DLD1 (cell line): ENCODE results near the gene CASZ1.

Experiments used
- in situ Hi-C: cut with HindIII; loops from 2 replicates; pipeline ENCODE4 v1.10.0; 2017; ENCODE audit warnings: low sequenced_read_pairs

The CASZ1 gene

DNA sequence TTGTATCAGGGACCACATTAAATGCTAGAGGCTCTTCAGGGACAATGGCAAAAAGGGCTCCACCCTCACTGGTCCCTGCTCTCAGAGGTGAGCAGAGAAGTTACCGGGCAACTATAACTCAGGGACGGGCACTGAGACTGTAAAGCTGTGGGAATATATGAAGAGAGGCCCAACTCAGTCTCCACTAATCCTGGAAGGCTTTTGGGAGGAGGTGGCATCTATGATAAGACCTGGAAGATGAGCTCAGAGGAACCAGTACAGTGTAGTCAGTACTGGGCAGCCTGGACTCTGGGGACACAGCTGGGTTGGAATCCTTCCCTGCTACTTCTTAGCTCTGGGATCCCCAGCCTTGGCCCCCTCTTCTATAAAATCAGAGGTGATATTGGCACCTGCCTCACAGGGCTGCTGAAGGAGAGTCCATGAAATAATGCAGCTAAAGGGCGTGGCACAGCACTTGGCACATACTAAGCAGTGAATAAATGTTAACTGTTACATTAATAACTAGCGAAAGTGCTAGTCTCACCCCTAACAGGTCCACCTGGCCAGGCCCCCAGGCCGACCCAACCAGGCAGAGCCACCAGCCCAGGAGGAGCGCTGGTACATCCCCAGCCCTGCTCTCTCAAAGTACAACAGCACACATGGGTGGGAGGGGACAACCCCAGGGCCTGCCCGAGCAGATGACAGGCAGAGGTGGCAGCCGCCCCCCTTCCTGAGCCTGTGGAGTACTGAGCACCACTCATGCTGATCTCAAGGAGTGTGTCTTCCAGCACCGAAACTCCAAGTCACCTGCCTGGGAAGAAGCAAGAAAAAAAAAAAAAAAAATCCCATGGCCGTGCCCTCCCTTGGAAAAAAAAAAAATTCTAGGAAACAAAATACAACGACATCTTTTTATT lies 62.7 kb downstream of the CASZ1 start:
- in situ Hi-C loops, result no loop called here

DNA sequence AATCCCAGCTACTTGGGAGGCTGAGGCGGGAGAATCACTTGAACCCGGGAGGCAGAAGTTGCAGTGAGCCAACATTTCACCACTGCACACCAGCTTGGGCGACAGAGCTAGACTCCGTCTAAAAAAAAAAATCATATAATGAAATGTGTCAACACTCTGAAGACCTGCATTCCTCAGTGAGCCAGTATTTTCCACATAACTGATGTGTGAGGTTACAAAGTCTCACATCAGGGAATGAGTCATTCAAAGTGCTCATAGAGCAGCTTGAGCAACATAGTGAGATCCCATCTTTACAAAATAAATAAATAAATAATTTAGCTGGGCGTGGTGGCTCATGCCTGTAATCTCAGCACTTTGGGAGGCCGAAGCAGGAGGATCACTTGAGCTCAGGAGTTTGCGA lies 65.5 kb downstream of the CASZ1 start:
- in situ Hi-C loops, result no loop called here

DNA sequence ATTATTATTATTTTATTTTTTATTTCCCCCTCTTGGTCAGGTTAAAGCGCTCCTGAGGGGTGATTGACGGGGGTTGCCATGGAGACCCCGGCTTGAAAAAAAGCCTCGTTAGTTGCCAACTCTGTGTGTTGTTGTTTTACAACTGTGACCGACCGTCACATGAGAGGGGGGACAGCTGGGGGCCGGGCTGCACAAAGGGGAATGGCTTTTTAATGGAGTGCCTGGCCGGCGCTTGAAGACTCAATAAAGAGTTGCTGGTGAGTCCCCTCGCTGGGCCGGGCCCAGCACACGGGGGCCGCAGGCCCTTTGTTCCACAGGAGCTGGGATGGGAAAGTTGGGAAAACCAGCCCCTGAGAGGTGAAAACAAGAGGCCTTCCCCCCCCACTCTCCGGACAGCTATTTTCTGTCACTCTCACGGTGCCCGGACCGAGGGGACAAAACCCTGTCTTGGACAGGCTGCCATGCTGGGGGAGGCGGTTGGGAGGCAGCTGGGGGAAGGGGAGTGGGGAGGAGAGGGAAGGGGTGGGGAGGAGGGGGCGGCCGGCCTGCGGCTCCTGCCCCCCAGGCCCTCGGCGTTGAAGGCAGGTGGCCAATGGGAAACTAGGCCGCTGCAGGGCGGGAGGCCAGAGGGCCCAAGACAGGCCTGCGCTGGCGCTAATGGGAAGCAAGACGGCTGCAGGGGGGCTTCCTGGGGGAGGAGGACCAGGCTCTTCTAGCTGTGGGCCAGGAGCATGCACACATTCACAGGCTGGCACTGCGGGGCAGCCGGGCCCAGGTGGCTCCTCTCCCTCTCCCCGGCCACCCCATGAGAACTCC lies 67.6 kb downstream of the CASZ1 start:
- in situ Hi-C loops, result no loop called here

DNA sequence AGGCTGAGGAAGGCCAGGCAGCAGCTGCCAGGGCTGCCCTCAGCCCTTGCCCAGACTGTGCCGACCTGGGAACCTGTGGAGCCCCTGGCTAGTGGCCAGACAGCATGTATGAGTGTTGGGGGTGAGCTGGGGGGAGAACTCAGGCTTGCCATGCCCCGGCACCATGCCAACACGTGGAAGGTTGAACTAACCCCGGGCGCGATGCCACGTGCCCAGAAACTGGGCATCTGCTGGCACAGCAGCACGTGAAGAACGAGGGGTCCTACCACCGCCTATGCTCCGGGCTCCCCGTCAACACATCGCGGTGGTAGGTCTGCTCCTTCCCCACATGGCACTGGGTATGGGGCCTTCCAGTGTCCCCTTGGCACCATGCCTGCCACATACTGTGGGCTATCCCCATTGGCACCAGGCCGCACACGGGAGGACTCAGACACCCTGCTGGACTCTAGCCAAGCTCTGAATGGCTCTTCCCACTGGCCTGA lies 68.7 kb downstream of the CASZ1 start:
- in situ Hi-C loops, result no loop called here

DNA sequence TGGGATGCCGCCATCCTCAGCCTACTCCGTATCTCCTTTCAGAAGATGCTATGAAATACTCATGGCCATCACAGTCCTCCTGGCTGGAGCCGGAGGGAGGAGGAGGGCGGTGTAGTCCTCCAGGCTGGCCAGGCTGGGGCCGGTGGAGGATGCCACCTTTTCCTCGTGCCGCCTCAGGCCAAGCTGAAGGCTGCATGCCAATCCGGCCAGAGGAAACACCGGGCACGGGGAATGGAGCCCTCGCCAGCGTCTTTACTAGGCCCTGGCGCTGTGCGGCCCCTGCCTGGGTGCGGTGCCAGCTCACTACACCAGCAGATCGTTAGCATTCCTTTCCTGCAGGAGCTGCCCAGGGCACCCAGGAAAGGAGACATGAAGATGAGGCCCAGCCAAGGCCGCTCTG lies 70.1 kb downstream of the CASZ1 start:
- in situ Hi-C loops, result no loop called here

DNA sequence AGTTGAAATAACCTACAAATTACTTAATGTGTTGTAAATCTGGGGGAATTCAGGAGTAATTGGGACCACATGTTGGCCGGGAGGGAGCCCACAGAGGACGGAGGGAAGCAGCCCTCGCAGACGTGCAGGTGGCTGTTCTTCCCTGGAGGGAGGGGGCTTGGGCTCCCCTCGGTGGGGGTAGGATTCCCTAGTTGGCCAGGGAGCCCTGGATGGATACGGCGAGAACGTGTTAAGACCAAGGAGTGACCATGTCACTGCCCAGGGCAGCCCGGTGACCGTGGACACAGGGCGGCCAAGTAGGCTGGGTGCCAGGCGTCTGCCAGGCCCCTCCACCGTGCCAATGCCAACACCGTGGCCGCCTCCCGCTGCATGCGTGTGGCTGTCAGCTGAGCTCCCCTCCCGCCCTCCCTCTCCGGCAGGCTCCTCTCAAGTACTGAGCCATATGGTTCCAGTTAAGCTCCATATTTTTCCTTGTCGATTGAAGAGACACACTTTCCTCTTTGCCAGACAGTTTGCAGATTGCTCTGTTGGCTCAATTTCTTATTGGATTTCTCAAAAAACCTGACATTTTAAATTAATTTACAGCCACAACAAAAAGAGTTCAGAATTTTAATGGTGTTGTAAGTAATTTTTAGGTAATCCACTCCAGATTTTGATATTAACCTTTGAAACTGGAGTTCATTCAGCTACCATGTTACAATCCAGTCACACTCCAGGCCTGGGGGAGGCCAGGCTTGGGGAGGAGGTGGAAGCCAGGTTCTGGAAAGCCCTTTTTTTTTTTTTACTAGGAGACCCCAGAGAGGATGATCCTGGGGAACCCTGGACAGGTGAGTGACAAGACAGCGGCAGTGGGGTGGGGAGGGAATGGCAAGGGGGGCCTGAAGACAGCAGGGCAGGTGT lies 71.2 kb downstream of the CASZ1 start:
- in situ Hi-C loops, result no loop called here

DNA sequence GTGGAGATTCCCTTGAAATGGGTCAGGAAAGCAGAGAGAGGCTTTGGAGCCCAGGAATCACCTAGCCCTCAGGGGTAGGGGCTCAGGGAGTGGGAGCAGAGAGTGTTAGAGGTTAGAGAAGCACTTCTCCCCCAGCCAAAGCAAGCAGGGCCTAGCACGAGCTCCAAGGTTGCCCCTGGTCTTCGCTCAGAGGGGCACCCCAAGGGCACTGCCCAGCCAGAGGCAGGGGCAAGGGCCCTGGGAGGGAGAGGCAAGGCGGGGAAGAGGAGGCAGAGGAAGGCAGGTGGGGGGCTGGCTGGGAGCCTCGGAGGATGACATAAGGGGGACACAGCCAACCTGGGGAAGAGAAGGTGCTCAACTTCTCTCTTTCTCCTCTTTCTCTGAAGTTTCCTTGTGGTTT lies 71.9 kb downstream of the CASZ1 start:
- in situ Hi-C loops, result no loop called here

DNA sequence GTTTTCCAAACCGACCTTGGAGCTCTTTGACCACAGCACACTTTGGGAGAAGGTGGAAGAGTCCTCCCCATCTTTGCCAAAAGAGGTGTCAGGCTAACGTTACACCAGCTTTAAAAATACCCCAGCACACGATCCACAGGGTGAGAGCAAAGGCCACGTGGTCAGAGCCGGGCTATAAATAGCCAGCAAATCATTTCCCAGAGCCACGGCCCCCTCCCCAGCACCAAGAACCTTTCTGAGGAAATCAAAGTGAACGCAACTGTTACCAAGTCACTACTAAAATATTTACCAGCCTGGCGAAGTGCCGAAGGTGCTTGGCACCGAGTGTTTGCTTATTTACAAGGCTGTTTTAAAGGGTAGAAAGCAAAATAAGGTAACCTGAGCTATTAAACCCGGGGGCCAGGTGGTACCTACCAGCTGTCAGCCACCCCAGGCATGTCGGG lies 72.4 kb downstream of the CASZ1 start:
- in situ Hi-C loops, result no loop called here

DNA sequence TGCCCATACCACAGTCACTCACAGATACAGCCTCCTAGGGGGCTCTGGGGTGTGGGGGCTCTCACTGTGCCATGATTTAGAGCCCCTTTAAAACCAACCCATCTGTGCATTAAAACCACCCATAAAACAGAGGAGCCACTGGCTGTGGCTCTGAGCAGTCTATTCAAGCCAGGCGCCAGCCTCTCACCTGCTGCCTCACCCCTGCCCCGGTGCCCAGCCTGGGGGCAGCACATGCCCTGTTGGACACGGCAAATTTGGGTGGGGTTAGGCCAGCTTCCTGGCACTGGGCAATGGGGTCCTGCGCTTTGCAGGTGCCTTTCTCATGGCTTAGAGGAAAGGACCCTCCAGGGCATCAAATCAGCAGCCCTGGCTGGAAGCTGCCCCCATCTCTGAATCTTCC lies 73.1 kb downstream of the CASZ1 start:
- in situ Hi-C loops, result no loop called here

DNA sequence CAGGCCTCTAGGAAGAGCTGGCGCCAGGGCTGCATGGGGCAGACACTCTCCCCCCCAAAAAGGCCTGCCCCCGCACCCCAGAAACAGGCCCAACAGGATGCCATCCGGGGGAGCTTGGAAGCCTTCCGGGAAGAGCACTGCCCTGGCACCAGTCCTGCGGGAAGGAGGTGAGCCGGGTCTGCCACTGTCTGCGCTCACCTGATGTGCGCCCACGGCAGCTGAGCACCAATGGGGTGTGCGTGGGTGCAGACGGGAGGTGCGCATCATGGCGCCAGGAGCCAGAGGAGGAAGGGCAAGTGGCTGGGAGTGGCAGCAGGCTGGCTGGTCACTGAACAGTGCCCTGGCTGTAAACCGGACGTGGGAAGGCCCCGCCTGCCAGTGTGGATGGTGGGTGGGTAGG lies 73.6 kb downstream of the CASZ1 start:
- in situ Hi-C loops, result no loop called here

DNA sequence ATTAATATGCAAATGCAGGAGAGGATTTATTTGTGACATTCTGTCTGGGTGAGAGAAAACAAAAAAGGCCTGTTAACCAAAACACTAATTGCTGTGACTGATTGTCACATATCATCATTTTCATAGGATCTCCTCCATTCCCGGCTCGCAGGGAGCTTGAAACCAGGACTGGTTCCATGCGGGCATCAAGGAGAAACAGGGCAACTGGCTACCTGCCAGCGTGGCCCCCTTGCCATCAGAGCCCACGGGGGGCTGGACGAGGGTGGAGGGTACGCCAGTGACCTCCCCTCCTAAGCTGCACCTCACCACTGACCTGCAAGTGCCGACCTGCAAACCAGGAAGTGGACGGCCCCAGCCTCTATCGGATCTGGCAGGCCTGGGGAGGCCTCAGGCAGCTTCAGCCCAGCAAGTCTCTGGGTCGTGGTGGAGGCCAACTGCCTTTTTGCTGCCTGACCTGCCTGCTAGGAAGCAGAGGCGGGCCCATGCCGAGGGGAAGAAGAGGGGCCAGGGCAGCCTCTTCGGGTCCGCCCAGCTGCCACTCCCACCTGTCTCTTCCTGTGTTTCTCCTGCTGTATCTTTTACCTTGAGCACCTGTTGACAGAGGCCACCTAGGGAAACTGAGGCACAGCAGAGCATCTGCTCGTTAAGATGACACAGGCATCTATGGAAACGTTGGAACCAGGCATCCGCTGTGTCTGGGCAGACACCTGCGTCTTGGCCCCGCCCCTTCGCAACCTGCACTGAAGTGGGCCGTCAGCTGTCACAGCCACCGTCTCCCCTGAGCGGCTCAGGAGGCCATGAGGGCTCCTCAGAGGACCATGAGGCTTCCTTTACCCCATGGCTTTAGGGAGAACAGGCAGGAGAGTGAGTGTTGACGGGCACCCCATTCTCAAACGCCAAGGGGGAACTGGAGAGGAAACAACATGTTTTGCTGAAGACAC lies 74.8 kb downstream of the CASZ1 start:
- in situ Hi-C loops, result no loop called here

DNA sequence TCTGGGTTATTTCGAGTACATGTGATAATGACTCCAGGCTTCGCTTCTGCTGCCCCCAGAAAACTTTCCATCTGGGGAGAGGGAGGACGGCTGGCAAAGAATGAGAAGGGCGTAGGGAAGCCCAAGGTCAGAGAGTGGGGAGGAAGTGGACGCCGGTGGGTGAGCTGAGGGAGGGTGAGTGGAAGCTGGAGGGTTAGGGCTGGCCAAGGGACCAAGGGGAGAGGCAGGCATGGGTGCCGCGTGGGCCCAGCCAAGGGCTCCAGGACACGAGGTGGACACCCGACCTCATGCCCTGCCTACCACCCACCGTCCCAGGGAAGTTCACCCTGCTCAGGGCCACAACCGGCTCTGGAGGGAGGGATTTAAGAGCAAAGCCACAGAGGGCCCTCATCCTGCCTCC lies 75.8 kb downstream of the CASZ1 start:
- in situ Hi-C loops, result no loop called here

DNA sequence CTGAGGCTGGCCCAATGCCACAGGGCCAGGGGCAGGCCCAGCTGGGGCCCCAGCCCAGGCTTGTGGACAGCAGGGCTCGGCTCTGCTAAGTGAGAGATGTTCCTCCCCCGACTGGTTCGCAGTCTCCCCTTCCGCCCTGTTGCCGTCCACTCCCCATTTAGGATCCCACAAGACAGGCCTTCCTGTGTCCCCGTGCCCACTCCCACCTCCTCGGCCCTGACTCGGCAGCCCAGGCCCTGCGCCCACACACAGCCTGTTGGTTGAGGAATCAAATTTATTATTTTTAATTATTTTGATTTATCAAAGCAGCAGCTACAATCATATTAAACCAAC lies 78.4 kb downstream of the CASZ1 start:
- in situ Hi-C loops, result no loop called here

DNA sequence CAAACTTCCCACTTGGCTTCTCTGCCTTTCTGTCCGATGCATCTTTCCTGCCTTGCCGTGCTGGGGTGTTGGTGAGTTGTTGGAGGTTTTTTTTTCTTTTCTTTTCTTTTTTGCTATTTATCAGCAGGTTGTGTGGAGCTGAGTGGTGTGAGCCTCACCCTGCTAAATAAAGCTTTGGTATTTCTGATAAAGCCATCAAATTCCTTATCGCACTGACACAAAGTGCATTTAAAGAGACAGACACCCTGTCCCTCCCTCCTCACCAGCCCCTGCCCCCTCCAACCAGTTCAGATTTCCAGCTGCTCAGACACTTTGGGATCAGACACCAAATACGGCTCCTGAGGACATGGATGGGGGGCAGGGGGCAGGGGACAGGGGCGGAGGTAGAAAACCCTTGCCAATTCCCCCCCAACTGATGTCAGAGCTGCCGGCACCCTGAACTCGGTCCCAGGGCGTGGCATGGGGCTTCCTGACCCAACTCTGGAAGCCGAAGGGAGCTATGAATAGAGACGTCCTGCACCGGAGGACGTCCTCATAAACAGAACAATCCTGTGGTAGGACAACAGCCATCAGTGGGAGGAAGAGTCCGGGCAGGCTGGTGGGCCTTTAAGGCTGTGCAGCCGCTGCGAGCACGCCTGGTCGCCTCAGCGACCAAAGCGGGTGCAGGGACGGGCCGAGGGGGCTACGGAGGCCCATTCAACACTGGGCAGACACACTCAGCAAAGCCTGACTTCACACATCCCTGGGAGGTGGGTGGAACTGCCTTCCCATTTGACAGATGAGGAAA lies 79.0 kb downstream of the CASZ1 start:
- in situ Hi-C loops, result no loop called here

DNA sequence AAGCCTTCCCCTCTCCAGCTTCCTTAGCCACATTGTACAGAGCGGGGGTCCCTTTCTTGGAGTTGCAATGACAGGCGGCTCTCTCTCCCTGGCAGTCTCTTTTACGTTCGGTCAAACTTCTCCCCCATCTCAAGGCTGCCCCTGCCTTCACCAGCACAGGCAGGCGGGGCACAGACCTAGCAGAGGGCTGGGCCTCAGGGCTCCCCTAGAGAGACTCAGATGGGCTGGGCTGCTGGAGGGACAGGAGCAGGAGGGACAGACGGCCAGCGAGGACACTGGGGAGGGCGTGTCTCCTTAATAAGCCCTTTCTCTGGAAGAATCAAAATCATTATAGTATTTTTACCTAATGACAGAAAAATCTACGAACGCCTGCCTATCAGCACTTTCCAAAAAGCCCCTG lies 79.6 kb downstream of the CASZ1 start:
- in situ Hi-C loops, result no loop called here

DNA sequence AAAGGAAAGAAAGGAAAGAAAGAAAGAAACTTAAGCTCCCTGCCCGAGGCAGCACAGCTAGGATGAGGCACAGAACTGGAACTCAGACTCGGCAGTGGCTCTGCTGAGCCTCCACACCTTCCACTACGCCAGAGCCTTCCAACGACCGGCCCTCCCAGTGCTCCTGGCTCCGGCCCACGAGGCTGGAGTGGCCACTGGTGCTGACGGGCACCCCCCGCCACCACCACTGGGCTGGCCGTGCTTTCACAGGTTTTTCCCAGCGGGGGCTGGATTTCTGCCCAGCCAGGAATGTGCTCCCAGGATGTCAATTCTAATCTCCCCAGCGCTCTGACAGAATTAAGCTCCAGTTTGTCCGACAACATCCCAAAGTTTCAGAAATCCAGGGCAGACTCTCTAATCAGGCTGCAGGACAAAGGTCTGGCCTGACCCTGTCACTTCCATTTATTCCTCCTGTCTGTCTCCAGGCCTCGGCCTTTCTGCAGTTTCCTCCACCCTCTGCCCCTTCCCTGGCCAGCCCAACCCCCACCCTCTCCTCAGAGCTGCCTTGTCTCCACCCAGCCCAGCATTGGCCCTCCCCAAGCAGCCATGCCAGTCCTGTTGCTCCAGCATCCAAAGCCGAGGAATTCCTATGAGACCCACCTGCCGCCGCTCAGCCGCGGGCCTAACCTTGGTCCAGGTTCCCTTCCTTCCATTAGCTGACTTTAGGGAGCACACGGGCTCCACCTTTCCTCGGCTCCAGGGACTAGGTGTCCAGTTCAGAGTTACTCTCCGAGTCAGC lies 81.9 kb downstream of the CASZ1 start:
- in situ Hi-C loops, result no loop called here

DNA sequence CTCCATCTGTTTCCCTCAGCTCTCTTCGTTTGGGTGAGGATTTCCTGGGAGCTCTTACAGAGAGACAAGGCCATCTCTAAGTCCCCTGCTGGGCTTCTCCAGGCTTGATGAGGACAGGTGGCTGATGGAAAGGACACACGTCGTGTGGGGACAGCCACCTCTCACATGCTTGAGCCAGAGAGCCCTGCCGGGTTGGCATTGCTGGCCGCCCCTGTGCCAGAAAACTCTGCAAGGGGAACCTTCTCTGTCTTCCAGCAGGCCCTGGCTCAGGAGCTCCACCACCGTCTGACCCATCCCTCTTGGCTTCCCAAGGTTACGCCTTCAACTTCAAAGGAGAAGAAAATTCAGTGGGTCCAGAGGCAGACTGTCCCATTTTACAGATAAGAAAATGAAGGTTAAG lies 82.8 kb downstream of the CASZ1 start:
- in situ Hi-C loops, result no loop called here

DNA sequence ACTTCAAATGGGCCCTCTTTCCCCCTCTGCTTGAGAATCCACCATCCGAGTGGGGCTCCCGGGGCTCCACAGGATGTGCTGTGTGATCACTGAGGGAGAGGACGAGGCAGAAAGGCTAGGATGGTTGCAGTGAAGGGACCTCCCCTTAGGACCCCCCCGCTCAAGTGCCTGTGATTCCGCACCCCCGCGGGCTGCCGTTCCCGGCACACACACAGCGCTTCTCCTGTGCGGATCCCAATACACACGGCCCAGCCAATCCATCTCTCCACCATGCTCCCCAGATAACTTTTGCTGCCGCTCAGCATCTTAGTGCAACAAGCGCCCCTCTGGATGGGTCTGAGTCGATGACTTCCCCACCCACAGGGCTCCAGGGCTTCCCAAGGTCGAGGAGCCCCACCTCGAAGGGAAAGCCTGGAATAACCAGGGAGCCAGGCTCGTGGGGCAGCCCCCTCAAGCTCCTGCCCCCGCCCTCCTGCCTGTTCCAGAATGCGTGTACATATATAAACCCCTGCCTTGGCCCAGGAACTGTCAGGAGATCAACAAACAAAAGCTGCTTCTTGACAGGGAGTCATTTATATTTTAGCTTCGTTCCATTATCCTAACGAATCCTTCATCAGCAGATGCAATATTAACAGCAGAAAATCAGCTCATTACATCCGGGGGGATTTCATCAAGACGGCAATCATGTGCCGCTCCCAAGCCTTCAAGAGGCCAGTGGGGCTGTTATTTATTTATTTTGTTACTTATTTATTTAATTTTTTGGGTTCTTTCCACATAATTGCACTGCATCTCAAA lies 83.7 kb downstream of the CASZ1 start:
- in situ Hi-C loops, result no loop called here
